Osteoblast (primary cell): ENCODE measurements around the gene FBXL7. TPM values are rescaled to one million over a fixed set of nuclear protein-coding genes. Genes with fewer than 3 reads are reported as not detected.

ENCODE experiments used
- DNase-seq: peaks from one replicate; pipeline ENCODE4 v3.0.0; 2011; ENCODE audit warnings: low spot score, mixed read lengths; ENCODE audit not compliant: insufficient read length; ENCODE audit errors: missing footprints
- H2AFZ ChIP-seq: 2 replicates; pipeline ENCODE4 v1.6.0; 2011; ENCODE audit warnings: mild to moderate bottlenecking, low read length
- H3K27ac ChIP-seq: 2 replicates; pipeline ENCODE4 v1.5.1; 2011; ENCODE audit warnings: mild to moderate bottlenecking, low read depth, low read length, moderate library complexity
- H3K27me3 ChIP-seq: 2 replicates; pipeline ENCODE4 v1.6.0; 2012; ENCODE audit warnings: mild to moderate bottlenecking, control low read depth, inconsistent platforms, low read length, moderate library complexity; ENCODE audit not compliant: insufficient read depth
- H3K36me3 ChIP-seq: 2 replicates; pipeline ENCODE4 v1.5.1; 2011; ENCODE audit warnings: mild to moderate bottlenecking, low read length, control low read depth, moderate library complexity; ENCODE audit not compliant: insufficient read depth
- H3K4me1 ChIP-seq: 2 replicates; pipeline ENCODE4 v1.5.1; 2011; ENCODE audit warnings: mild to moderate bottlenecking, low read length, control low read depth, moderate library complexity; ENCODE audit not compliant: insufficient read depth
- H3K4me2 ChIP-seq: 2 replicates; pipeline ENCODE4 v1.6.0; 2011; ENCODE audit warnings: mild to moderate bottlenecking, low read length; ENCODE audit not compliant: insufficient read depth
- H3K4me3 ChIP-seq: fragments of 200-600 bp; sonication (generic); 3 replicates; pipeline ENCODE4 v1.5.1; 2012; ENCODE audit warnings: mild to moderate bottlenecking, low read length, inconsistent platforms; ENCODE audit not compliant: insufficient read depth
- H3K79me2 ChIP-seq: 2 replicates; pipeline ENCODE4 v1.6.0; 2012; ENCODE audit warnings: mild to moderate bottlenecking, low read length, control low read depth, inconsistent platforms; ENCODE audit not compliant: insufficient read depth
- H3K9me3 ChIP-seq: 2 replicates; pipeline ENCODE4 v1.5.1; 2011; ENCODE audit warnings: low read depth, low read length, control low read depth
- H4K20me1 ChIP-seq: 2 replicates; pipeline ENCODE4 v1.6.0; 2012; ENCODE audit warnings: mild to moderate bottlenecking, low read length, control low read depth; ENCODE audit not compliant: insufficient read depth
- total RNA-seq: library from RNA; depleted of rRNA; stranded (reverse); fragments of >200 nt; gene quantifications from 2 replicates; pipeline ENCODE4 v1.2.3, GENCODE V29; 2012
- TF ChIP-seq, protein P1 (sequence below): IDR thresholded peaks from 2 replicates; pipeline ENCODE4 v1.5.1; 2011; ENCODE audit warnings: mild to moderate bottlenecking, low read depth, low read length, moderate library complexity; ENCODE audit errors: extremely low read depth

Gene FBXL7
- total RNA-seq, 1 donor: 13.4 TPM

DNA sequence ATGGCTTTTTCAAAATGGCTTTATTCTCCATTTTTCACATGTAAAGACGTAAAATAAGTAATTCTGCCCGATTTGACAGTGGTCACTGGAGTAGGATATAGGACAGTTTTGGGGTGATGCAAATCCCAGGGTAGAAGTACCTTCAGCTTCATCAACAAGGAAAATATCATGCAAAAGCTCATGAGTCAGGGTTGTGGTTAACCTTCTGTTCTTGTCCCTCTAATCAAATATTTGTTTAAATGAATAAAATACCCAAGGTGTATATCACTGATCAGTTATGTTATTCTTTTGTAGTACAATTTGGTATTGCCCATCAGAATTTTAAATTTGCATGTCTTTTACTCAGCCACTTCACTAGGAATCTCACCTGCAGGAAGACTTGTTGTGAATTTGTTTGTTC lies 40.0 kb downstream of the FBXL7 start:
- Histone ChIP-seq H3K79me2 (peaks cover 40% of the 10 kb centered on the region), H3K27ac (no peak overlapping the region), H4K20me1 (peaks cover 35% of the 10 kb centered on the region), H3K27me3 (no peaks in the 10 kb centered on the region), H3K9me3 (no peaks in the 10 kb centered on the region), H3K4me3 (no peak overlapping the region), H3K36me3 (no peaks in the 10 kb centered on the region), H2AFZ (no peak overlapping the region), H3K4me2 (no peak overlapping the region), H3K4me1 (no peaks in the 10 kb centered on the region)
- TF ChIP-seq, protein P1, sequence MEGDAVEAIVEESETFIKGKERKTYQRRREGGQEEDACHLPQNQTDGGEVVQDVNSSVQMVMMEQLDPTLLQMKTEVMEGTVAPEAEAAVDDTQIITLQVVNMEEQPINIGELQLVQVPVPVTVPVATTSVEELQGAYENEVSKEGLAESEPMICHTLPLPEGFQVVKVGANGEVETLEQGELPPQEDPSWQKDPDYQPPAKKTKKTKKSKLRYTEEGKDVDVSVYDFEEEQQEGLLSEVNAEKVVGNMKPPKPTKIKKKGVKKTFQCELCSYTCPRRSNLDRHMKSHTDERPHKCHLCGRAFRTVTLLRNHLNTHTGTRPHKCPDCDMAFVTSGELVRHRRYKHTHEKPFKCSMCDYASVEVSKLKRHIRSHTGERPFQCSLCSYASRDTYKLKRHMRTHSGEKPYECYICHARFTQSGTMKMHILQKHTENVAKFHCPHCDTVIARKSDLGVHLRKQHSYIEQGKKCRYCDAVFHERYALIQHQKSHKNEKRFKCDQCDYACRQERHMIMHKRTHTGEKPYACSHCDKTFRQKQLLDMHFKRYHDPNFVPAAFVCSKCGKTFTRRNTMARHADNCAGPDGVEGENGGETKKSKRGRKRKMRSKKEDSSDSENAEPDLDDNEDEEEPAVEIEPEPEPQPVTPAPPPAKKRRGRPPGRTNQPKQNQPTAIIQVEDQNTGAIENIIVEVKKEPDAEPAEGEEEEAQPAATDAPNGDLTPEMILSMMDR: no peak
- no peak for DNase-seq

DNA sequence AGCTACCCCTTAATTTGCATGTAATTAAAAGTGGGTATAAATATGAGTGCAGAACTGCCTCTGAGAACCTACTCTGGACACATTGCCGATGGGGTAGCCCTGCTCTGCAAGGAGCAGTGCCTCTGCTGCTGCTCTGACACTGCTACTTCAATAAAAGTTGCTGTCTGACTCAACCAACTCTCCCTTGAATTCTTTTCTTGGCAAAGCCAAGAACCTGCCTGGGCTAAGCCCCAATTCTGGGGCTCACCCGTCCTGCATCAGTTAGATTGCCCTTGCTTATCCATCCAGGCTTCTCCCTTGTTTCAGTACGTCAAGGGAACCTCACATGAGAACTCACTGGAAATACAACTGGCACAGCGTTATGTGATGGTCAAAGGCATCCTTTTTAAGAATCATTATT lies 44.1 kb downstream of the FBXL7 start:
- peak; percentile 4 for DNase-seq
- TF ChIP-seq, protein P1: no peak
- no peaks in the 10 kb centered on the region for H3K9me3 ChIP-seq
- no peaks in the 10 kb centered on the region for H3K27me3 ChIP-seq
- H3K27ac ChIP-seq: no peak overlapping the region
- H3K79me2 ChIP-seq: peaks cover 17% of the 10 kb centered on the region
- H3K4me2 ChIP-seq: no peak overlapping the region
- no peaks in the 10 kb centered on the region for H3K4me1 ChIP-seq
- no peak overlapping the region for H2AFZ ChIP-seq
- peaks cover 32% of the 10 kb centered on the region for H4K20me1 ChIP-seq
- no peaks in the 10 kb centered on the region for H3K36me3 ChIP-seq
- no peak overlapping the region for H3K4me3 ChIP-seq

DNA sequence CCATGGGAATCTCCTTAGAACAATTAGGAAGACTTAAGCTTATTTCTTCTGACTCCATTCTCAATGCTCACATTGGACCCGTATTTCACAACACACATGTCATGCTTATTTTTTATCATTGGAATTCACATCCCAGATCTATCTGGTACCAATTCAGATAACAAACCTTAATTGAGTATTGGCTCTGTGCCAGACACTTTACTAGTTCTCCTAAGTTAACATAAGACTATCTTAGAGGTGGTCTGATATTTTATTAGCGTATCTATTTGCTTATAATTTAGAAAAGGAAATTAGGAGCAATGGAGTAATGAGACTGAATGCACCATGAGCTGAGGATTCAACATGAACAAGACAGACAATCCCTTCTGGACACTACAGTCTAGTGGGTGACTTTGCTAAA lies 45.1 kb downstream of the FBXL7 start:
- DNase-seq: no peak
- H3K36me3 ChIP-seq: no peaks in the 10 kb centered on the region
- TF ChIP-seq, protein P1: no peak
- H3K4me1 ChIP-seq: no peaks in the 10 kb centered on the region
- no peak overlapping the region for H3K27ac ChIP-seq
- no peak overlapping the region for H3K4me2 ChIP-seq
- H3K9me3 ChIP-seq: no peaks in the 10 kb centered on the region
- peaks cover 29% of the 10 kb centered on the region for H4K20me1 ChIP-seq
- peaks cover 18% of the 10 kb centered on the region for H3K79me2 ChIP-seq
- H3K4me3 ChIP-seq: no peak overlapping the region
- H3K27me3 ChIP-seq: no peaks in the 10 kb centered on the region
- H2AFZ ChIP-seq: no peak overlapping the region

DNA sequence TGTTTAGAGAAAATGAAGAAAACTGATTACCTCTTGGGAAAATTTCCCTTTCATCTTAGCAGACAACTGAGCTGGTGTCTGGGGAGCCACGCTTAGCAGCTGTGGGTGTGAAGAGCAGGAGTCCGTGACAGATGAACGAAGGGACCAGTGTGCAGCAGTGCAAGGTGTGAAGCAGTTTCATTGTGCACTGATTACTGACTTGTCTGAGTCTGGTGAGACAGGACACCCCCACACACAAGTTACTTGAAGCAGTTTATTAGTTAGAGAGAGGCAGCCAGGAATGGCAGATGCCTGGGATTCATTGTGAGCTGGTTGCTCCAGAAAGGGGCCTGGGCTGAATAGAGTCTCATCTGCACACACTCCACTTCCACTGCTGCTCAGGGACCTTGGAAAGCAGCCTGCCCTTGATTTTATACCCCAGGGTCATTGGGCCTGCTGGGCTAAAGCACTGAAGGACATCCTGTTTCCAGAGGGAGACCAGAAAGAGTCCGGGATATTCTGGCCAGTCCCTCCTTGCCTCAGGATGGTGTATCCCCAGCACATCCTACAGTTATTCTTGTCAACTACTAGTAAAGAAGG lies 47.4 kb downstream of the FBXL7 start:
- H3K27me3 ChIP-seq: no peaks in the 10 kb centered on the region
- TF ChIP-seq, protein P1: no peak
- no peak overlapping the region for H3K27ac ChIP-seq
- no peak for DNase-seq
- no peak overlapping the region for H2AFZ ChIP-seq
- H3K36me3 ChIP-seq: no peaks in the 10 kb centered on the region
- no peak overlapping the region for H3K4me3 ChIP-seq
- H3K9me3 ChIP-seq: no peaks in the 10 kb centered on the region
- H3K4me1 ChIP-seq: no peaks in the 10 kb centered on the region
- H3K4me2 ChIP-seq: no peak overlapping the region
- H3K79me2 ChIP-seq: peaks cover 15% of the 10 kb centered on the region
- H4K20me1 ChIP-seq: peaks cover 33% of the 10 kb centered on the region
